Retinal pigment epithelial cell (primary cell): ENCODE measurements around the gene HOXD13.

Experiments used
- DNase-seq: peaks from one replicate; pipeline ENCODE4 v3.0.0-alpha.2; 2010; ENCODE audit warnings: low read depth
- H3K4me3 ChIP-seq: 2 replicates; pipeline ENCODE4 v1.5.1; 2011; ENCODE audit warnings: mild to moderate bottlenecking, low read length, control low read depth, moderate library complexity
- TF ChIP-seq, protein P1 (sequence below): conservative IDR thresholded peaks from 2 replicates; pipeline ENCODE4 v1.5.1; 2011; ENCODE audit warnings: low read depth, low read length, control low read depth, inconsistent platforms

HOXD13 gene

DNA sequence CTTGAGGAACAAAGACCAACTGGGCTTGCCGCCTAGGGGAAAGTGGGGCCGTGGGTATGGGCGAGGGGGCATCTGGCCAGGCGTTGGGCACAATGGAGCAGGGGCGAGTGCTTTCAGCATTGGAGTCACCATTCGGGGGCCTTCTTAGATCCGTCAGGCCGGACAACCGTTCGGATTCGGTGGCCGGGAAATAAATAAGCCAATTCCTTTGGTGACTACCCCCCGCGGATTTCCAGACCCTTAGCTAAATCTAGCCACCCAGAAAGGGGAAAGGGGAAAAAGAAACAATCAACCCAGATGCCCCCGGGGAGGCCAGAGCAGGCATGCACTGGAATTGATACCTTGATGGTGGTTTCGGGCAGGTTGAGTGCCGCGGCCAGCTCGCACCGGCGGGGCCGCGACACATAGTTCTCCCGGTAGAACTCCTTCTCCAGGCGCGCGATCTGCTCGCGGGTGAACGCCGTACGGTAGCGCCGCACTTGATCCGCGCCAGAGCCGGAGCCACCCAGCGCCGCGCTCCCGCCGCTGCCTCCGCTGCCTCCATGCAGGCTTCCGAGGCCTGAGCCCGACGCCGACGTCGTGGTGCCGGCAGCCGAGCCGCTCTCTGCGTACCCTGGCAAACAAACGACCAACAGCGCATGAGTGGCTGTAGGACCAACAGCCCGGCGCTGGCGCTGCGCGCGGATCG lies 10.5 kb upstream of the HOXD13 start:
- DNase-seq, result no peak
- H3K4me3 ChIP-seq, result no peak overlapping the region
- TF ChIP-seq, protein P1, sequence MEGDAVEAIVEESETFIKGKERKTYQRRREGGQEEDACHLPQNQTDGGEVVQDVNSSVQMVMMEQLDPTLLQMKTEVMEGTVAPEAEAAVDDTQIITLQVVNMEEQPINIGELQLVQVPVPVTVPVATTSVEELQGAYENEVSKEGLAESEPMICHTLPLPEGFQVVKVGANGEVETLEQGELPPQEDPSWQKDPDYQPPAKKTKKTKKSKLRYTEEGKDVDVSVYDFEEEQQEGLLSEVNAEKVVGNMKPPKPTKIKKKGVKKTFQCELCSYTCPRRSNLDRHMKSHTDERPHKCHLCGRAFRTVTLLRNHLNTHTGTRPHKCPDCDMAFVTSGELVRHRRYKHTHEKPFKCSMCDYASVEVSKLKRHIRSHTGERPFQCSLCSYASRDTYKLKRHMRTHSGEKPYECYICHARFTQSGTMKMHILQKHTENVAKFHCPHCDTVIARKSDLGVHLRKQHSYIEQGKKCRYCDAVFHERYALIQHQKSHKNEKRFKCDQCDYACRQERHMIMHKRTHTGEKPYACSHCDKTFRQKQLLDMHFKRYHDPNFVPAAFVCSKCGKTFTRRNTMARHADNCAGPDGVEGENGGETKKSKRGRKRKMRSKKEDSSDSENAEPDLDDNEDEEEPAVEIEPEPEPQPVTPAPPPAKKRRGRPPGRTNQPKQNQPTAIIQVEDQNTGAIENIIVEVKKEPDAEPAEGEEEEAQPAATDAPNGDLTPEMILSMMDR, result no peak

DNA sequence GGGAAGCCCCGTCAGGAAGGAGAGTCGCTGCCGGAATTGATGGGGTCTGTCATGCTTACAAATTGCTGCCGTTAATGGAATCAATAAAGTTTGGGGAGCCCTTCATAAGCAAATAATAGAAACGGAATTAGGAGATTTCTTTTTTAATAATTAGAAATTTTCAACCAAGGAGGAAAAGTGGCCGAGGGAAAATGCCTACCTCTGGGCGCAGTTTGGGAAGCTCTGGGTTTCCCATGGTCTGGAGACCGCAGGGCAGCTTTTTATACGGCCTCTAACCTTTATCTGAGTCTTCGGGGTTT lies 10.0 kb upstream of the HOXD13 start:
- H3K4me3 ChIP-seq, result no peak overlapping the region
- DNase-seq, result no peak
- TF ChIP-seq, protein P1, result no peak

DNA sequence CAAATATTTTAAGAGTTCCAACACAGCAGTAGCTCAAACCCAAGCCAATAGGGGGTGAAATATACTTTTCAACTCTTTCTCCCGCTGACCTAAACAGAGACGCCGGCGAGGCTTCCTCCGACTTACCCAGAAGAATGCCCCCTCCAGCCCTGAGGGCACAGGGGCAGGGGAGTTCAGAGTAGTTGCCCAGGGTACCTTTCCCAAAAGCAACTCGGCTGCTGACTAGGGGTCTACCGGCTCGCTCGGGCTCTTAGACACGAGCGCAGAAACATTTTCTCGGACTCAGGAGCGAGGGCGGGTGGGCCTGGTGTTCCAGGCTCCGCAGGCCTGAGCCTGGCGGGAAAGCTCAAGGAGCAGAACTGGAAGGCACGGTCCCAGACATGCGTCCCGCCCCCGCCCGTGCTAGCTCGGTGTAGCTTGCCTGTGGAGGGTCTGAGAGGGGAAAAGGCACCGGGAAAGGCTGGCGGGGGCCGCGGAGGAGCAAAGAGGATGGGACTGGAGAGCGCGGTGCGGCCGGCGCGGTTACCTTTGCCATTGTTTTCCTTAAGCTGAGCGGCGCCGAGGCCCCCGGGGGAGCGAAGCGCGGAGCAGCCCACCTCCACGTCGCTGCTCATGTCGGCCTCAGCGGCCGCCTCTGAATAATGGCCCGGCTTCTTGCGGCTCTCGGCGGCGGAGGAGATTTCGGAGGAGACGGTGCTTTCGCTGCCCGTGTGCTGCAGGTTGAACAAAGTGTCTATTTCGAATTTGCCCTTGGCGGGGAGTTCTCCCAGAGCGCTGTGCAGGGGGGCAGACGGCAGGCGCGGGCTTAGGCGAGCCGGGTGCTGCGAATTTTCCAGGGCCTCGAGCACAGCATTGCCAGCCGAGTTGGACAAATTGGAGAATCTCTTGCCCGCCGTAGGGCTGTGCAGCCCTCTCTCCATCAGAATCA lies 9.4 kb upstream of the HOXD13 start:
- H3K4me3 ChIP-seq, result no peak overlapping the region
- DNase-seq, result no peak
- TF ChIP-seq, protein P1, result no peak

DNA sequence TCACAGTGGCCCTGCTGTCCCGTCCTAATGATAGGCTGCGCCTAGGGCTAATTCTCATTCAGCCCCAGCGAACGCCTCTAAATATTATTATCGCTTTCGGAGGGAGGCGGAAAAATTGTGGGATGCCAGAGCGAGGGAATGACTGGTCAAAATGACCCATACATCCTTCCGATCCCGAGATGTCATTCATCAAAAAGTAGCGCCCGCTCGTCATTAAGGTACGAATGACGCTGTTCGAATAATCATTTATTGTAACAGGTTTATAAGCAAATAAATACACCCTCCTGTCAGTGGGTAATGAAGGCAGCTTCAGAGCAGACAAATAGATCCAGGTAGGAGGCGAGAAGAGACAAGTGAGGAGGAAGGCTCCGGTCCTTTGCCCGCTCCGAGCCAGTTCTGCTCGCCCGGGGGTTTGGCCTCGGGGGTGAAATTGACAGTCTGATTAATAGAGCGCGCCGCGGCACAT lies 8.7 kb upstream of the HOXD13 start, which contains the start of gene EVX2:
EVX2 (minus strand) TSS at position 167 of the 466 bp plus-strand sequence. CDS start 186 bp downstream, outside the sequence.
- TF ChIP-seq, protein P1, result no peak
- DNase-seq, result no peak
- H3K4me3 ChIP-seq, result no peak within 1 kb of the TSS

DNA sequence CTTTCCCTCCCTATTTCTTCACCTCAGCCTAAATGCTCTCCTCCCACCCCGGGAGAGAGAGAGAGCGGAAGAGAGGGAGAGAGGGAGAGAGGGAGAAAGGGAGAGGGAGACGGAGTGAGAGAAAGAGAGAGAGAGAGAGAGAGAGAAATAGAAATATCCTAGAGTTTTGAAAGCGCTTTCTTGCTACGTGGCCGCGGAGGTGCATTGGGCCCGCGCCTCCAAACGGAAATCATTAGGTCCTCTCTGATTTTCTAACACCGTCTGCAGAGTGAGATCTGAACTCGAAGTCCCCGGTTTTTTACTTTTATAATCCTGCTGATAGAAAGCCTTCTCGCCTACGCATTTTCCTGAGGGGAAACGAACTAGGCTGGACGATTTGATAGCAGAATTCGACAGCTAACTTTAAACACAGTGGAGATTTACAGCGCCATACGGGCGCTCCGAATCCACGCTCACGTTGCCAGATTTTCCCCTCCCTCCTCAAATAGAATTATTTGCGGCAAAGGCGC lies 7.9 kb upstream of the HOXD13 start:
- TF ChIP-seq, protein P1, result no peak
- H3K4me3 ChIP-seq, result no peak overlapping the region
- DNase-seq, result no peak

DNA sequence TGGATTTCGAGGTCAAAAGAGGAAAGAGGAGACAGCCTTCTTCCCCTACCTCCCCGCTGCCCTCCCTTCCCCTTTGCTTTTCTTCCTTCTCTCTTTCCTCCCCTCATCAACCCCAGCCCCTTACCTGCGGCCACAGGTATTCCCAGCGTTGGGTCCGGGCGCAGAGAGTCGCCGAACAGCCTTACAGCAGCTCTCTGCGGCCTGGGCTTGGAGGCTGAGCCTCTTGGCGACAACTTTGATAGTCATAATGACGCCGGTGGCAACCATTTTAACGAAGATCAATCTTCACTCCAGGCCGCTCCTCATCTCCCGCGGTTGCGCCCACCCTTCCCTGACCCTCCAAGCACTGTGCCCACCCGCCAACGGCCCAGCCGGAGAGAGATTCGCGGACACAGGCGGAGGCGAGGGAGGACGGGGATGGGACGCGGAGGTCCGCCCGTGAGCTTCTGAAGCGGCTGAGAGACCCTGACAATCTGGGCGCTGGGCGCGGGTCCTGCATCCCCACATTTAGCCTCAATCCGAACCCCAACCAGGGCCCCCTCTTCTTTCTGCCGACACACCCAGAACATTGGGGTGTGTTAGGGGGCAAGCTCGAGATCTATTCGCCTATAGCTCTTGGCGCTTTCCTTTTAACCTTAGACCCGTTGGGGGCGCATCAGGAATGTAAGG lies 7.3 kb upstream of the HOXD13 start:
- no peak for DNase-seq
- TF ChIP-seq, protein P1, result no peak
- H3K4me3 ChIP-seq, result no peak overlapping the region
